Measurements from ENCODE around the gene IRS2. TPM values are rescaled to one million over a fixed set of nuclear protein-coding genes. Genes with fewer than 3 reads are reported as not detected.

The IRS2 gene
- polyA plus RNA-seq, 1 of the 3 experiments (the other 2 are of a cell fraction) = 7.0 TPM

GRCh38 chr13:109764470-109765291 is 21.7 kb downstream of the IRS2 start (continued):
- no peak for TF ChIP-seq RFX5 (IDR thresholded peaks at IDR 0.05; ENCODE audit: low read length)
- TF ChIP-seq, protein P1, sequence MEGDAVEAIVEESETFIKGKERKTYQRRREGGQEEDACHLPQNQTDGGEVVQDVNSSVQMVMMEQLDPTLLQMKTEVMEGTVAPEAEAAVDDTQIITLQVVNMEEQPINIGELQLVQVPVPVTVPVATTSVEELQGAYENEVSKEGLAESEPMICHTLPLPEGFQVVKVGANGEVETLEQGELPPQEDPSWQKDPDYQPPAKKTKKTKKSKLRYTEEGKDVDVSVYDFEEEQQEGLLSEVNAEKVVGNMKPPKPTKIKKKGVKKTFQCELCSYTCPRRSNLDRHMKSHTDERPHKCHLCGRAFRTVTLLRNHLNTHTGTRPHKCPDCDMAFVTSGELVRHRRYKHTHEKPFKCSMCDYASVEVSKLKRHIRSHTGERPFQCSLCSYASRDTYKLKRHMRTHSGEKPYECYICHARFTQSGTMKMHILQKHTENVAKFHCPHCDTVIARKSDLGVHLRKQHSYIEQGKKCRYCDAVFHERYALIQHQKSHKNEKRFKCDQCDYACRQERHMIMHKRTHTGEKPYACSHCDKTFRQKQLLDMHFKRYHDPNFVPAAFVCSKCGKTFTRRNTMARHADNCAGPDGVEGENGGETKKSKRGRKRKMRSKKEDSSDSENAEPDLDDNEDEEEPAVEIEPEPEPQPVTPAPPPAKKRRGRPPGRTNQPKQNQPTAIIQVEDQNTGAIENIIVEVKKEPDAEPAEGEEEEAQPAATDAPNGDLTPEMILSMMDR (IDR thresholded peaks at IDR 0.05) = peak; percentile 32; the same call in 1 of the 2 replicates

- Histone ChIP-seq H4K20me1 (ENCODE audit: insufficient read depth) (peaks cover 80% of the 10 kb centered on the region), H3K4me1 (ENCODE audit: control insufficient read depth in 1 of 2, insufficient read depth in 2 of 2, low read depth in 1 of 2, low read length in 1 of 2) (peaks cover 36 to 70% of the 10 kb centered on the region in 2 experiments; a peak in 3 of 4 replicates), H3K79me2 (ENCODE audit: insufficient read depth) (peaks cover 83% of the 10 kb centered on the region), H2AFZ (ENCODE audit: low read depth) (no peak overlapping the region), H3K36me3 (replicated peaks in 1 of 2; ENCODE audit: control insufficient read depth in 1 of 2, insufficient read depth in 2 of 2, low read length in 1 of 2) (peaks cover 3 to 31% of the 10 kb centered on the region in 2 experiments), H3K9me3 (no peaks in the 10 kb centered on the region), H3K9me2 (no peaks in the 10 kb centered on the region), H3K27me3 (ENCODE audit: insufficient read depth) (no peaks in the 10 kb centered on the region), H3K9ac (no peak overlapping the region), H3F3A (replicated peaks; ENCODE audit: insufficient read depth) (no peaks in the 10 kb centered on the region), H3K27ac (ENCODE audit: low read depth in 2 of 2, low read length in 1 of 2) (peak overlapping the region in 1 of 2 experiments; percentile 65; a peak in 2 of 4 replicates), H3K4me2 (no peak overlapping the region), H3K4me3 (ENCODE audit: low read depth in 2 of 2, low read length in 1 of 2) (no peak overlapping the region)
- ChIA-PET POLR2A (no interaction called here), CTCF (interaction anchor here (1.0 to 3.1 kb wide), 4 partner anchors 14 to 20 kb away, joined by 3 to 15 read pairs (median 6); no protein-coding TSS in a partner anchor)
- DNase-seq = no peak
- TF ChIP-seq, protein P2, sequence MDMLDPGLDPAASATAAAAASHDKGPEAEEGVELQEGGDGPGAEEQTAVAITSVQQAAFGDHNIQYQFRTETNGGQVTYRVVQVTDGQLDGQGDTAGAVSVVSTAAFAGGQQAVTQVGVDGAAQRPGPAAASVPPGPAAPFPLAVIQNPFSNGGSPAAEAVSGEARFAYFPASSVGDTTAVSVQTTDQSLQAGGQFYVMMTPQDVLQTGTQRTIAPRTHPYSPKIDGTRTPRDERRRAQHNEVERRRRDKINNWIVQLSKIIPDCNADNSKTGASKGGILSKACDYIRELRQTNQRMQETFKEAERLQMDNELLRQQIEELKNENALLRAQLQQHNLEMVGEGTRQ (IDR thresholded peaks at IDR 0.05; ENCODE audit: borderline replicate concordance, low read depth, low read length) = no peak
- no peak for TF ChIP-seq RFX5 (IDR thresholded peaks at IDR 0.05; ENCODE audit: low read length)
- no peak for TF ChIP-seq TAF1 (IDR thresholded peaks at IDR 0.05; ENCODE audit: borderline replicate concordance, low read depth, low read length)
- no peak for TF ChIP-seq SIN3A (IDR thresholded peaks at IDR 0.05; ENCODE audit: borderline replicate concordance, low read depth, low read length)
- TF ChIP-seq, protein P3, sequence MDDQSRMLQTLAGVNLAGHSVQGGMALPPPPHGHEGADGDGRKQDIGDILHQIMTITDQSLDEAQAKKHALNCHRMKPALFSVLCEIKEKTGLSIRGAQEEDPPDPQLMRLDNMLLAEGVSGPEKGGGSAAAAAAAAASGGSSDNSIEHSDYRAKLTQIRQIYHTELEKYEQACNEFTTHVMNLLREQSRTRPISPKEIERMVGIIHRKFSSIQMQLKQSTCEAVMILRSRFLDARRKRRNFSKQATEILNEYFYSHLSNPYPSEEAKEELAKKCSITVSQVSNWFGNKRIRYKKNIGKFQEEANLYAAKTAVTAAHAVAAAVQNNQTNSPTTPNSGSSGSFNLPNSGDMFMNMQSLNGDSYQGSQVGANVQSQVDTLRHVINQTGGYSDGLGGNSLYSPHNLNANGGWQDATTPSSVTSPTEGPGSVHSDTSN (IDR thresholded peaks at IDR 0.05) = no peak
- TF ChIP-seq JUND (IDR thresholded peaks at IDR 0.05) = no peak
- TF ChIP-seq FOSL2 (IDR thresholded peaks at IDR 0.05; ENCODE audit: borderline replicate concordance, low read depth) = no peak
- TF ChIP-seq RCOR1 (IDR thresholded peaks at IDR 0.05; ENCODE audit: low read length) = no peak
- no peak for TF ChIP-seq FOXM1 (IDR thresholded peaks at IDR 0.05; ENCODE audit: low read depth)
- TF ChIP-seq POLR2AphosphoS5 (IDR thresholded peaks at IDR 0.05; ENCODE audit: low read depth, low read length) = no peak
- TF ChIP-seq TCF12 (IDR thresholded peaks at IDR 0.05) = no peak
- TF ChIP-seq YY1 (IDR thresholded peaks at IDR 0.05; ENCODE audit: low read depth) = no peak
- no peak for TF ChIP-seq NRF1 (IDR thresholded peaks at IDR 0.05; ENCODE audit: low read depth, low read length)
- TF ChIP-seq, protein P4, sequence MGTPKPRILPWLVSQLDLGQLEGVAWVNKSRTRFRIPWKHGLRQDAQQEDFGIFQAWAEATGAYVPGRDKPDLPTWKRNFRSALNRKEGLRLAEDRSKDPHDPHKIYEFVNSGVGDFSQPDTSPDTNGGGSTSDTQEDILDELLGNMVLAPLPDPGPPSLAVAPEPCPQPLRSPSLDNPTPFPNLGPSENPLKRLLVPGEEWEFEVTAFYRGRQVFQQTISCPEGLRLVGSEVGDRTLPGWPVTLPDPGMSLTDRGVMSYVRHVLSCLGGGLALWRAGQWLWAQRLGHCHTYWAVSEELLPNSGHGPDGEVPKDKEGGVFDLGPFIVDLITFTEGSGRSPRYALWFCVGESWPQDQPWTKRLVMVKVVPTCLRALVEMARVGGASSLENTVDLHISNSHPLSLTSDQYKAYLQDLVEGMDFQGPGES (IDR thresholded peaks at IDR 0.05; ENCODE audit: low read depth, low read length) = no peak
- WGBS (ENCODE audit: low lambda C conversion rate) = 84% methylated on average over 7 of the region's 7 CpGs
These were observed 22.3 kb downstream of the IRS2 start for GRCh38 chr13:109764045-109764444.

Measured in SK-N-SH (cell line).